GM06990 (cell line): ENCODE data around the gene PTPRM.

ENCODE experiments used
- DNase-seq: peaks from one replicate; pipeline ENCODE4 v3.0.0-alpha.2; 2011; ENCODE audit not compliant: insufficient read length; ENCODE audit errors: extremely low read depth
- H3K27me3 ChIP-seq: replicated peaks from 2 replicates; pipeline ENCODE4 v1.6.0; 2011; ENCODE audit warnings: low read length; ENCODE audit not compliant: control insufficient read depth, insufficient read depth
- H3K36me3 ChIP-seq: 2 replicates; pipeline ENCODE4 v1.5.1; 2011; ENCODE audit warnings: low read length; ENCODE audit not compliant: control insufficient read depth, insufficient read depth
- H3K4me3 ChIP-seq: replicated peaks from 2 replicates; pipeline ENCODE4 v1.5.1; 2011; ENCODE audit warnings: low read depth, mild to moderate bottlenecking, control low read depth, low read length
- CTCF ChIP-seq: IDR thresholded peaks from 2 replicates; pipeline ENCODE4 v1.5.1; 2011; ENCODE audit warnings: low read length, control low read depth, mild to moderate bottlenecking, inconsistent platforms; ENCODE audit not compliant: insufficient read depth, poor library complexity, severe bottlenecking

The PTPRM gene

GRCh38 chr18:7566567-7567473 is at the start of gene PTPRM:
TSS of gene PTPRM (plus strand) at chr18:7567316. CDS start at chr18:7567819, 503 bp downstream.
- H3K4me3 ChIP-seq: peak within 1 kb of the TSS; percentile 55
- TF ChIP-seq CTCF: no peak
- no peaks in the 10 kb centered on the region; the same call in none of the 2 replicates for H3K27me3 ChIP-seq
- DNase-seq: peak; percentile 39
- no peaks in the 10 kb centered on the region for H3K36me3 ChIP-seq

GRCh38 chr18:7517852-7518251 is 49.3 kb upstream of the PTPRM start:
- H3K4me3 ChIP-seq: no peak overlapping the region
- DNase-seq: no peak
- no peaks in the 10 kb centered on the region for H3K27me3 ChIP-seq
- no peak for TF ChIP-seq CTCF
- no peaks in the 10 kb centered on the region for H3K36me3 ChIP-seq

GRCh38 chr18:7520200-7520785 is 46.8 kb upstream of the PTPRM start:
- TF ChIP-seq CTCF: no peak
- no peak overlapping the region for H3K4me3 ChIP-seq
- H3K36me3 ChIP-seq: no peaks in the 10 kb centered on the region
- DNase-seq: no peak
- H3K27me3 ChIP-seq: no peaks in the 10 kb centered on the region

- DNase-seq: no peak
These were observed 45.8 kb upstream of the PTPRM start for GRCh38 chr18:7521226-7521856.

GRCh38 chr18:7523772-7524171 is 43.3 kb upstream of the PTPRM start:
- no peaks in the 10 kb centered on the region for H3K36me3 ChIP-seq
- H3K27me3 ChIP-seq: no peaks in the 10 kb centered on the region
- DNase-seq: no peak
- TF ChIP-seq CTCF: no peak
- H3K4me3 ChIP-seq: no peak overlapping the region

More at GRCh38 chr18:7521226-7521856, 45.8 kb upstream of the PTPRM start:
- H3K36me3 ChIP-seq: no peaks in the 10 kb centered on the region
- no peak for TF ChIP-seq CTCF
- H3K4me3 ChIP-seq: no peak overlapping the region
- H3K27me3 ChIP-seq: no peaks in the 10 kb centered on the region
